ENCODE results near the gene SLC4A4. TPM values are rescaled to one million over a fixed set of nuclear protein-coding genes. Genes with fewer than 3 reads are reported as not detected.

SLC4A4 gene
- total and polyA plus RNA-seq, 7 donors: 3.0 to 21.3 (median 4.8) TPM

- H3K4me3 ChIP-seq: no peak overlapping the region
- 10 to 48% methylated on average over 2 of the region's 2 CpGs for WGBS, 2 donors
- no peaks in the 10 kb centered on the region for H3K9me3 ChIP-seq
- intact Hi-C loops (cut with DNase I): no loop called here
- no peaks in the 10 kb centered on the region for H3K36me3 ChIP-seq
- H3K27ac ChIP-seq: no peak overlapping the region
- H3K27me3 ChIP-seq: no peaks in the 10 kb centered on the region
- DNase-seq: no peak
- peaks cover 0 to 10% (median 4%) of the 10 kb centered on the region in 4 donors for H3K4me1 ChIP-seq
- no peak for TF ChIP-seq EP300 (IDR thresholded peaks at IDR 0.05)
- no peak for TF ChIP-seq CTCF (IDR thresholded peaks at IDR 0.05)
- TF ChIP-seq POLR2AphosphoS5 (IDR thresholded peaks at IDR 0.05): peak in 1 of 4 donors; percentile 22
- no peak for TF ChIP-seq POLR2A (IDR thresholded peaks at IDR 0.05)
Observed at GRCh38 chr4:71444395-71444794, 105.6 kb downstream of the SLC4A4 start.

GRCh38 chr4:71445811-71446210 lies 107.0 kb downstream of the SLC4A4 start:
- Histone ChIP-seq H3K27ac (no peak overlapping the region), H3K27me3 (no peaks in the 10 kb centered on the region), H3K4me1 (peaks cover 0 to 10% (median 4%) of the 10 kb centered on the region in 4 donors), H3K4me3 (no peak overlapping the region), H3K9me3 (no peaks in the 10 kb centered on the region), H3K36me3 (no peaks in the 10 kb centered on the region)
- TF ChIP-seq CTCF (IDR thresholded peaks at IDR 0.05) (no peak), POLR2A (IDR thresholded peaks at IDR 0.05) (no peak), POLR2AphosphoS5 (IDR thresholded peaks at IDR 0.05) (no peak), EP300 (IDR thresholded peaks at IDR 0.05) (no peak)
- intact Hi-C loops (cut with DNase I): no loop called here
- no peak for DNase-seq
- 20 to 55% methylated on average over 2 of the region's 2 CpGs for whole genome bisulfite sequencing, 2 donors

GRCh38 chr4:71446479-71447081 lies 107.8 kb downstream of the SLC4A4 start:
- H3K27ac ChIP-seq: no peak overlapping the region
- no peaks in the 10 kb centered on the region for H3K9me3 ChIP-seq
- TF ChIP-seq POLR2A (IDR thresholded peaks at IDR 0.05) (no peak), POLR2AphosphoS5 (IDR thresholded peaks at IDR 0.05) (no peak), EP300 (IDR thresholded peaks at IDR 0.05) (no peak), CTCF (IDR thresholded peaks at IDR 0.05) (no peak)
- H3K4me3 ChIP-seq: no peak overlapping the region
- 67 to 84% methylated on average over 3 of the region's 3 CpGs for WGBS, 2 donors
- no peak for DNase-seq
- intact Hi-C loops (cut with DNase I): no loop called here
- no peaks in the 10 kb centered on the region for H3K27me3 ChIP-seq
- H3K4me1 ChIP-seq: peaks cover 0 to 10% (median 4%) of the 10 kb centered on the region in 4 donors
- no peaks in the 10 kb centered on the region for H3K36me3 ChIP-seq

- Histone ChIP-seq H3K27me3 (no peaks in the 10 kb centered on the region), H3K4me3 (no peak overlapping the region), H3K4me1 (peaks cover 0 to 9% (median 4%) of the 10 kb centered on the region in 4 donors), H3K36me3 (no peaks in the 10 kb centered on the region), H3K27ac (no peak overlapping the region), H3K9me3 (no peaks in the 10 kb centered on the region)
- DNase-seq: no peak
- no peak for TF ChIP-seq CTCF (IDR thresholded peaks at IDR 0.05)
- TF ChIP-seq POLR2AphosphoS5 (IDR thresholded peaks at IDR 0.05): no peak
- TF ChIP-seq EP300 (IDR thresholded peaks at IDR 0.05): no peak
- TF ChIP-seq POLR2A (IDR thresholded peaks at IDR 0.05): no peak
- intact Hi-C loops (cut with DNase I): no loop called here
- WGBS, 2 donors: 37 to 38% methylated on average over 2 of the region's 2 CpGs
Observed at GRCh38 chr4:71449040-71449439, 110.2 kb downstream of the SLC4A4 start.

- H3K4me1 ChIP-seq: peaks cover 0 to under 1% (median 0%) of the 10 kb centered on the region in 4 donors
- TF ChIP-seq CTCF (IDR thresholded peaks at IDR 0.05): no peak
- 59 to 61% methylated on average over 3 of the region's 3 CpGs for WGBS, 2 donors
- no peak overlapping the region for H3K27ac ChIP-seq
- no peak for DNase-seq
- H3K4me3 ChIP-seq: no peak overlapping the region
- no peaks in the 10 kb centered on the region for H3K9me3 ChIP-seq
- H3K36me3 ChIP-seq: no peaks in the 10 kb centered on the region
- H3K27me3 ChIP-seq: no peaks in the 10 kb centered on the region
- intact Hi-C loops (cut with DNase I): no loop called here
Observed at GRCh38 chr4:71449878-71450277, 111.1 kb downstream of the SLC4A4 start.

Data from sigmoid colon (tissue), 7 donors.